Measurements from ENCODE around the gene EPDR1. TPM values are rescaled to one million over a fixed set of nuclear protein-coding genes. Genes with fewer than 3 reads are reported as not detected.

EPDR1 gene
- total and polyA plus RNA-seq, 2 of the 4 experiments (the other 2 are of a cell fraction), result under 0.01 to 0.09 TPM

- no peak overlapping the region for H3K9ac ChIP-seq (ENCODE audit: low read depth, low read length)
- H4K8ac ChIP-seq (ENCODE audit: low read depth in 2 of 2, low read length in 2 of 2), result no peak overlapping the region
- TF ChIP-seq NFE2L2 (IDR thresholded peaks at IDR 0.05; ENCODE audit: low read depth, low read length) (no peak), RFX5 (IDR thresholded peaks at IDR 0.05; ENCODE audit: low read depth, low read length) (no peak), BHLHE40 (IDR thresholded peaks at IDR 0.05; ENCODE audit: low read depth, low read length) (no peak), RAD21 (IDR thresholded peaks at IDR 0.05; ENCODE audit: low read length) (no peak), CEBPB (IDR thresholded peaks at IDR 0.05; ENCODE audit: low read depth, low read length) (no peak), MXI1 (IDR thresholded peaks at IDR 0.05; ENCODE audit: borderline replicate concordance, low read depth, low read length) (no peak), CTCF (conservative IDR thresholded peaks at IDR 0.05; ENCODE audit: low read depth, low read length) (no peak)
- no peak overlapping the region for H4K5ac ChIP-seq (ENCODE audit: low read depth, low read length)
- no peak overlapping the region for H3K4me3 ChIP-seq (ENCODE audit: insufficient read depth, low read depth, low read length)
- DNase-seq (no peak), ATAC-seq (ENCODE audit: low read depth) (no peak)
- H4K20me1 ChIP-seq (ENCODE audit: insufficient read depth, low read length), result no peaks in the 10 kb centered on the region
- no peak overlapping the region for H3K27ac ChIP-seq (ENCODE audit: insufficient read depth, low read length)
- POLR2A ChIA-PET (ENCODE audit: unreplicated experiment), result no interaction called here
- no peak overlapping the region for H3K56ac ChIP-seq (ENCODE audit: extremely low read depth, insufficient read depth, low read length)
- H2BK5ac ChIP-seq (ENCODE audit: low read depth, low read length, poor library complexity, severe bottlenecking), result no peak overlapping the region
- H3K9me1 ChIP-seq (ENCODE audit: insufficient read depth, low read length), result no peaks in the 10 kb centered on the region
- H3K18ac ChIP-seq (ENCODE audit: low read depth, low read length), result no peak overlapping the region
- dilution Hi-C loops (cut with HindIII; ENCODE audit: low sequenced_read_pairs, unreplicated experiment), result no loop called here
- no peak overlapping the region for H2BK120ac ChIP-seq (ENCODE audit: low read depth, low read length)
- CTCF ChIA-PET, result no interaction called here
- no peak overlapping the region for H2AK5ac ChIP-seq (ENCODE audit: low read depth, low read length)
- no peaks in the 10 kb centered on the region for H3K9me3 ChIP-seq (ENCODE audit: control insufficient read depth, insufficient read depth, low read length)
- H2BK15ac ChIP-seq (ENCODE audit: low read depth, low read length), result no peak overlapping the region
- no peak overlapping the region for H3K23ac ChIP-seq (ENCODE audit: low read depth, low read length)
- H2AFZ ChIP-seq (replicated peaks; ENCODE audit: low read length, poor library complexity), result no peak overlapping the region
- H3K27me3 ChIP-seq (ENCODE audit: control insufficient read depth, insufficient read depth, low read length), result no peaks in the 10 kb centered on the region; the same call in 1 of the 2 replicates
- H3K4me2 ChIP-seq (ENCODE audit: low read depth, low read length), result no peak overlapping the region
- no peak overlapping the region for H2BK20ac ChIP-seq (ENCODE audit: low read depth, low read length)
- no peaks in the 10 kb centered on the region for H3K79me1 ChIP-seq (ENCODE audit: low read depth in 1 of 2, low read length in 2 of 2)
- H3K4me1 ChIP-seq (ENCODE audit: control insufficient read depth, insufficient read depth, low read length), result no peaks in the 10 kb centered on the region
- H4K91ac ChIP-seq (ENCODE audit: insufficient read depth, low read depth, low read length), result no peak overlapping the region
- WGBS, 2 experiments (ENCODE audit: extremely low coverage in 2 of 2, insufficient read length in 1 of 2), result no CpG with 5 or more reads among the region's 3 CpGs
- H2AK9ac ChIP-seq (replicated peaks; ENCODE audit: low read depth, low read length, poor library complexity), result no peak overlapping the region
- H3K14ac ChIP-seq (replicated peaks; ENCODE audit: low read depth, low read length), result no peak overlapping the region
- H3K4ac ChIP-seq (ENCODE audit: low read depth, low read length), result no peak overlapping the region
- no peaks in the 10 kb centered on the region for H3K36me3 ChIP-seq (ENCODE audit: control insufficient read depth, insufficient read depth, low read length)
- BruUV-seq (replicated peaks), result no TSS peak
- intact Hi-C loops (cut with micrococcal nuclease), result no loop called here
- in situ Hi-C loops (cut with MboI; ENCODE audit: low sequenced_read_pairs), result no loop called here
Observed at GRCh38 chr7:37924491-37925041, 4.1 kb downstream of the EPDR1 start.
